ENCODE results near the gene COMMD10. TPM values are rescaled to one million over a fixed set of nuclear protein-coding genes. Genes with fewer than 3 reads are reported as not detected.

Gene COMMD10
- total RNA-seq, 1 donor = 38.9 TPM

DNA sequence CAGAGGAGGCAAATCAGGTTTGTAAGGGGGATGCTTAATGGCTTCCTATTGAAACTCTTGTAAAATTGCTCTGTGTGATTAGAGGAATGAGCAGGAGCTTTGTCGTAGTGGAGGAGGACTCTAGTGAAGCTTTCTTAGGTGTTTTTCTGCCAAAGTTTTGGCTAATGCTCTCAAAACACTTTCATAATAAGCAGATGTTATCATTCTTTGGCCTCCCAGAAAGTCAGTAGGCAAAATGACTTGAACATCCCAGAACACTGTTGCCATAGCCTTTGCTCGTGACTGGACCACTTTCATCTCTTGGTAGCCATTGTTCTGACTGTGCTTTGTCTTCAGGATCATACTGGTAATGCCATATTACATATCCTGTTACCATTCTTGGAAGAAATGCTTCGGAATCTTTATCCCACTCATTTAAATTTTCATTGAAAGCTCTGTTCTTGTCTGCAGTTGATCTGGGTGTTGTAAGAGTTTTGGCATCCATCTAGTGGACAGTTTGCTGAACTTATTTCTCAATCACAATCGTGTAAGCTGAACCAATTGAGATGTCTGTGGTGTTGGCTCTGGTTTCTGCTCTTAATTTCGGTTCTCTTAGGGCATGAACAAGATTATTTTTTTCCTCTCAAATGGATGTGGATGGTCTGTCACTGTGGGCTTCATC, 187.6 kb downstream of the COMMD10 start:
- DNase-seq (ENCODE audit: low read depth) = peak; percentile 83
- TF ChIP-seq, protein P1, sequence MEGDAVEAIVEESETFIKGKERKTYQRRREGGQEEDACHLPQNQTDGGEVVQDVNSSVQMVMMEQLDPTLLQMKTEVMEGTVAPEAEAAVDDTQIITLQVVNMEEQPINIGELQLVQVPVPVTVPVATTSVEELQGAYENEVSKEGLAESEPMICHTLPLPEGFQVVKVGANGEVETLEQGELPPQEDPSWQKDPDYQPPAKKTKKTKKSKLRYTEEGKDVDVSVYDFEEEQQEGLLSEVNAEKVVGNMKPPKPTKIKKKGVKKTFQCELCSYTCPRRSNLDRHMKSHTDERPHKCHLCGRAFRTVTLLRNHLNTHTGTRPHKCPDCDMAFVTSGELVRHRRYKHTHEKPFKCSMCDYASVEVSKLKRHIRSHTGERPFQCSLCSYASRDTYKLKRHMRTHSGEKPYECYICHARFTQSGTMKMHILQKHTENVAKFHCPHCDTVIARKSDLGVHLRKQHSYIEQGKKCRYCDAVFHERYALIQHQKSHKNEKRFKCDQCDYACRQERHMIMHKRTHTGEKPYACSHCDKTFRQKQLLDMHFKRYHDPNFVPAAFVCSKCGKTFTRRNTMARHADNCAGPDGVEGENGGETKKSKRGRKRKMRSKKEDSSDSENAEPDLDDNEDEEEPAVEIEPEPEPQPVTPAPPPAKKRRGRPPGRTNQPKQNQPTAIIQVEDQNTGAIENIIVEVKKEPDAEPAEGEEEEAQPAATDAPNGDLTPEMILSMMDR (IDR thresholded peaks at IDR 0.05; ENCODE audit: insufficient read depth, low read depth, low read length) = peak; percentile 42
- no peak overlapping the region for H3K4me3 ChIP-seq (ENCODE audit: low read depth, low read length)

DNA sequence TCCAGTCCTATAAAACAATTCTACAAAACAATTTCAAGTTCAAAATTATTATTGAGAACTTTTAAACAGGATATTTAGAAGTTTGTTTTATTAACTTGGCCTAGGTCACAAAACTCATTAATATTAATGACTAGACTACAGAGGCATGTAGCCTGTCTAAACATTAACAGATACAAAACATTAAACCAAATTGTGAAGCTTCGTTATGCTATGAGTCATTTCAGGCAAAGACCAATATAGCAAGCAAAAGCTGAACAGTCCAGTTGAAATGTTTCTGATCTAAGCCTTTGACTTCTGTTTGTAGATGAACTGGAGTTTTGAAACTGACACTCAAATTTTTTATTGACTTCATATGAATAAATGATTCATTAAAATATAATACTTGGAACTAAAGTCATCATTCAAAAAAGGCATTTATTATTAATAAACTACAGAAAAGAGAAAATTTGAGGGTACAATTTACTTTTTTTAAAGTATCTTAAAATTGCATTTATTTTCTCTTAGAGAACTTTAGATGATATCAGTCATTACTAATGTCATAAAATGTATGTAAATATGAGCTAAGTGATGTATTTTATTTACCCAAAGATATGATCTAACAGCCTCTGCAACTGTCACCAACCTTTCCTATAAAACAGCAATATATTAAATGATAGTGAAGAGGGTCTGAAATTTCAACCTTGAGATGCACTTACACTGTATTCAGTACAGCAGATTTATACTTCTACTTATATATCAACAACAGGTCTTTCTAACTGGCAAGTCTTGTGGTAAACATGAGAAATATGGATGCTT, 188.8 kb downstream of the COMMD10 start:
- TF ChIP-seq, protein P1 (IDR thresholded peaks at IDR 0.05; ENCODE audit: insufficient read depth, low read depth, low read length) = no peak
- peak; percentile 52 for DNase-seq (ENCODE audit: low read depth)
- no peak overlapping the region for H3K4me3 ChIP-seq (ENCODE audit: low read depth, low read length)

DNA sequence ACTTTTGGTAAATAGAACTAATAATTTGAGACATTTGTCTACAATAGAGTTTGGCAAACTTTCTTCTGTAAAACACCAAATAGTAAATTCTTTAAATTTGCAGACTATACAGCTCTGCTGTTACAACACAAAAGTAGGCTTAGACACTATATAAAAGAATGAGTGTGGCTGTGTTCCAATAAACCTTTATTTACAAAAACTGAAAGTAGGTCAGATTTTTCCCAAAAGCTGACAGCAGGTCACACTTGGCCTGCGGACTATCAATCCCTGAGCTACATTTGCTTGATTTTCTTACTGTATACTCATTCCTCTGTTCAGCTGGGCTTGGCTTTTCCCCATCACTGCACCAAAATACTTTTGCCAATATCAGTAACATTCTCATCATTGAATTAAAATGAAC, 189.4 kb downstream of the COMMD10 start:
- H3K4me3 ChIP-seq (ENCODE audit: low read depth, low read length) = no peak overlapping the region
- TF ChIP-seq, protein P1 (IDR thresholded peaks at IDR 0.05; ENCODE audit: insufficient read depth, low read depth, low read length) = no peak
- DNase-seq (ENCODE audit: low read depth) = no peak

DNA sequence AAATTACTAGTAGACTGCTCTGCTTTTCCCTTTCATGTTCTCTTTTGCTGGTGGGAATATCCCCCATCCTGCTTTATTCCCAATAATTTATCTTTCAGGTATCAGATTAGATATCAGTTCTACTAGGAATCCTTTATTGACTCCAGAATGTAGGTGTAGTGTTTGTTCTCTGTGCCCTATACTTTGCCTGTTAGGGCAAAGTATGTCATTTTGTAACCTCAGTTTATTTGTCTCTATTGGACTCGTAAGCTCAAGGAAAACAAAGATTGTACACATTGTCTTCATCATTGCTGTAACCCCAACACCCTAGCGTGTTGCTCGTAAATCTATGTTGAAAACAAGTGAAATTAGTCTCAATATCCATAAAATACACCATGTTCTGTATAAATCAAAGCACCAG, 190.5 kb downstream of the COMMD10 start:
- no peak for DNase-seq (ENCODE audit: low read depth)
- no peak overlapping the region for H3K4me3 ChIP-seq (ENCODE audit: low read depth, low read length)
- TF ChIP-seq, protein P1 (IDR thresholded peaks at IDR 0.05; ENCODE audit: insufficient read depth, low read depth, low read length) = no peak

DNA sequence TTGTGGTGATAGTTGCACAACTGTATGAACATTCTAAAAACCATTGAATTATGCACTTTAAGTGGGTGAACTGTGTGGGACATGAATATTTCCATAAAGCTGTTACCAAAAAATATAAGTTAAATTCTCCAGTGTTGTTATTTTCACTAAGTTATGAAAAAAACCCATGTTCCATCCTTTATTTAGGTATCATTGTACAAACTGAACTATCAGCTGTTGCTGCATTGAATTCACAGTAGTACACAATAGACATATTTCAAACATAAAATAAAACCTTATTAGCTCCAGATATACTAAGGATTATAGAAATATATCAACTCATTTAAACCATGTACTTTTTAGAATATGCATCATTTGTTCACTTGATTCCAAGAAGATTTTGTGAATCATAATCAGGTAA, 192.1 kb downstream of the COMMD10 start:
- no peak for DNase-seq (ENCODE audit: low read depth)
- TF ChIP-seq, protein P1 (IDR thresholded peaks at IDR 0.05; ENCODE audit: insufficient read depth, low read depth, low read length) = no peak
- no peak overlapping the region for H3K4me3 ChIP-seq (ENCODE audit: low read depth, low read length)

DNA sequence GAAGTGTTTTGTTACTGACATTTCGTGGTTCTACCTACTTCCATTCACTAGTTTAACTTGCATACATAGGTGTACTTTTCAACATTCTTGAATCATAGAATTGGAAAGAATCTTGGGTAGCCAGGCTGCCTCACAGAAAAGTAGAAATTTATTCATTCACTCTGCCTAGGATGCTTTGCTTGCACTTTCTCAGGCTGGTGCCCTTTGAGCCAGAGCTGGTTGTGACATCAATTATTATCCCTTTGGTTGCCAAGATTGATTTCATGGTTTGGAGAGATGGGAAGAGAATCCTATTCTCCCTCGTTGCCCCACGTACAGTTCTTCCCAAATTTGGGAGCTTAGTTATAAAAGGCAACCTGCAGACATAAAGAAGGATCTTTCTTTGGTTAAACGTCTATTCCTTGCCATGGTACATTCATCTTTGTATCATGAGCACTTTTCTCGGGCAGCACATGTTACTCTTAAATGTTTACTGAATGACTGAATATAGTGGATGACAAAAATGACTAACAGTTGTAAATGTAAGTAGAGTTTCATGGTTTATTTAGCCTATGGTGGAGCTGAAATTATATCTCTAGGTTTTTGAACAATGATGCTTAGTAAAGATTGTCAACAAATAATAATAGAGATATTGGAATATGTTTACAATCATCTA, 195.5 kb downstream of the COMMD10 start:
- no peak for DNase-seq (ENCODE audit: low read depth)
- TF ChIP-seq, protein P1 (IDR thresholded peaks at IDR 0.05; ENCODE audit: insufficient read depth, low read depth, low read length) = no peak
- H3K4me3 ChIP-seq (ENCODE audit: low read depth, low read length) = no peak overlapping the region

All from fibroblast of villous mesenchyme (primary cell).